HL-60/S4 (cell line): ENCODE measurements around the gene HK1.

Experiments used
- in situ Hi-C: fragments of 300-500 bp; cut with MboI; formaldehyde crosslinking; loops from 2 replicates; pipeline ENCODE4 v1.14.3; 2022; ENCODE audit warnings: low sequenced_read_pairs

The HK1 gene

GRCh38 chr10:69366738-69367137 lies 88.4 kb downstream of the HK1 start:
- in situ Hi-C loops = no loop called here

- in situ Hi-C loops = no loop called here
These were observed 89.2 kb downstream of the HK1 start for GRCh38 chr10:69367469-69367868.

- in situ Hi-C loops = no loop called here
These were observed 94.1 kb downstream of the HK1 start for GRCh38 chr10:69372126-69372980.

- in situ Hi-C loops = no loop called here
These were observed 95.9 kb downstream of the HK1 start for GRCh38 chr10:69374242-69374641.

- in situ Hi-C loops = no loop called here
These were observed 96.6 kb downstream of the HK1 start for GRCh38 chr10:69374931-69375306.

GRCh38 chr10:69375307-69376151 lies 97.2 kb downstream of the HK1 start:
- in situ Hi-C loops = no loop called here

GRCh38 chr10:69376662-69377061 lies 98.4 kb downstream of the HK1 start:
- in situ Hi-C loops = no loop called here

- in situ Hi-C loops = no loop called here
These were observed 98.9 kb downstream of the HK1 start for GRCh38 chr10:69377191-69377590.

GRCh38 chr10:69377933-69378332 lies 99.6 kb downstream of the HK1 start:
- in situ Hi-C loops = no loop called here

GRCh38 chr10:69379800-69380199 lies 101.5 kb downstream of the HK1 start:
- in situ Hi-C loops = no loop called here

- in situ Hi-C loops = no loop called here
These were observed 104.3 kb downstream of the HK1 start for GRCh38 chr10:69382382-69383117.

- in situ Hi-C loops = no loop called here
These were observed 105.3 kb downstream of the HK1 start for GRCh38 chr10:69383558-69383957.

- in situ Hi-C loops = no loop called here
These were observed 106.0 kb downstream of the HK1 start for GRCh38 chr10:69384320-69384719.

GRCh38 chr10:69385454-69386350 lies 107.4 kb downstream of the HK1 start:
- in situ Hi-C loops = loop anchor here (5.0 kb wide), 1 partner anchor 138 kb away; no protein-coding TSS in a partner anchor

- in situ Hi-C loops = loop anchor here (5.0 kb wide), 1 partner anchor 140 kb away; no protein-coding TSS in a partner anchor
These were observed 109.2 kb downstream of the HK1 start for GRCh38 chr10:69387500-69387899.

- in situ Hi-C loops = loop anchor here (5.0 kb wide), 1 partner anchor 141 kb away; no protein-coding TSS in a partner anchor
These were observed 110.2 kb downstream of the HK1 start for GRCh38 chr10:69388488-69388887.

- in situ Hi-C loops = loop anchor here (5.0 to 10.0 kb wide), 2 partner anchors 143 to 385 kb away; no protein-coding TSS in a partner anchor
These were observed 111.7 kb downstream of the HK1 start for GRCh38 chr10:69389827-69390490.

- in situ Hi-C loops = loop anchor here (10.0 kb wide), 1 partner anchor 386 kb away; no protein-coding TSS in a partner anchor
These were observed 112.9 kb downstream of the HK1 start for GRCh38 chr10:69391158-69391557.

- in situ Hi-C loops = loop anchor here (10.0 kb wide), 1 partner anchor 388 kb away; no protein-coding TSS in a partner anchor
These were observed 114.2 kb downstream of the HK1 start for GRCh38 chr10:69392481-69393000.
